SHP77 (cell line): ENCODE measurements around the gene PARP3.
A peak's percentile ranks its signal among the peaks of the same experiment; 100 is the strongest.

Experiments used
- DNase-seq, 2 experiments: peaks; one replicate each; lab custom pipeline; 2025; lab: John Stamatoyannopoulos, UW

The PARP3 gene

GRCh38 chr3:51948016-51948580 is 5.9 kb downstream of the PARP3 start:
- no peak for DNase-seq

GRCh38 chr3:51949121-51949520 is 7.0 kb downstream of the PARP3 start:
- no peak for DNase-seq

GRCh38 chr3:51950899-51951298 is 8.7 kb downstream of the PARP3 start:
- DNase-seq = no peak

GRCh38 chr3:51953445-51953844 is 11.3 kb downstream of the PARP3 start:
- DNase-seq = peak in 1 of 2 experiments; percentile 18

GRCh38 chr3:51954105-51954504 is 11.9 kb downstream of the PARP3 start:
- DNase-seq = no peak

- DNase-seq = no peak
These were observed 12.6 kb downstream of the PARP3 start for GRCh38 chr3:51954713-51955112.

- DNase-seq = peak in 1 of 2 experiments; percentile 25
These were observed 13.2 kb downstream of the PARP3 start, which contains the start of gene GPR62 for GRCh38 chr3:51955175-51955892. GPR62 (plus strand) TSS chr3:51955381; CDS start chr3:51955653, 272 bp downstream.

- peak; percentile 30 to 63 for DNase-seq
These were observed 14.0 kb downstream of the PARP3 start for GRCh38 chr3:51955893-51956770.

GRCh38 chr3:51957520-51958205 is 15.5 kb downstream of the PARP3 start:
- no peak for DNase-seq

GRCh38 chr3:51958603-51959521 is 16.7 kb downstream of the PARP3 start:
- no peak for DNase-seq

- DNase-seq = no peak
These were observed 17.5 kb downstream of the PARP3 start for GRCh38 chr3:51959651-51960050.

- DNase-seq = no peak
These were observed 18.2 kb downstream of the PARP3 start for GRCh38 chr3:51960386-51960785.

- DNase-seq = no peak
These were observed 18.8 kb downstream of the PARP3 start for GRCh38 chr3:51961011-51961410.

- DNase-seq = no peak
These were observed 19.7 kb downstream of the PARP3 start for GRCh38 chr3:51961602-51962569.

GRCh38 chr3:51962854-51963530 is 20.8 kb downstream of the PARP3 start:
- peak in 1 of 2 experiments; percentile 56 for DNase-seq

- peak; percentile 76 to 78 for DNase-seq
These were observed 21.8 kb downstream of the PARP3 start for GRCh38 chr3:51963951-51964451.

GRCh38 chr3:51964521-51964920 is 22.4 kb downstream of the PARP3 start:
- DNase-seq = no peak

GRCh38 chr3:51966016-51966415 is 23.9 kb downstream of the PARP3 start:
- no peak for DNase-seq

GRCh38 chr3:51966486-51966885 is 24.3 kb downstream of the PARP3 start:
- no peak for DNase-seq
